Measurements from ENCODE around the gene BLM. TPM values are rescaled to one million over a fixed set of nuclear protein-coding genes. Genes with fewer than 3 reads are reported as not detected.

The BLM gene
- total and polyA plus RNA-seq, 2 of the 13 experiments (the other 11 are each of a cell fraction or from before 2014, with no cell fraction given) = 5.1 to 11.8 TPM

GRCh38 chr15:90686435-90687218 is 30.5 kb upstream of the BLM start:
- ATAC-seq (no peak), DNase-seq (ENCODE audit: low spot score) (no peak), FAIRE-seq (no peak)
- Histone ChIP-seq H3K27me3 (ENCODE audit: control insufficient read depth in 1 of 2, insufficient read depth in 2 of 2, low read length in 2 of 2) (no peaks in the 10 kb centered on the region; a peak in 1 of 5 replicates), H3K27ac (ENCODE audit: extremely low read length, insufficient read depth, low read length) (no peak overlapping the region), H3K4me3 (replicated peaks in 1 of 3; ENCODE audit: insufficient read depth in 1 of 3, low read depth in 2 of 3, low read length in 3 of 3) (no peak overlapping the region), H3K79me2 (ENCODE audit: insufficient read depth, low read length) (no peaks in the 10 kb centered on the region), H3K9me3 (ENCODE audit: low read length) (no peaks in the 10 kb centered on the region), H2AFZ (ENCODE audit: low read length) (no peak overlapping the region), H4K20me1 (ENCODE audit: insufficient read depth, low read length) (no peaks in the 10 kb centered on the region), H3K4me1 (ENCODE audit: insufficient read depth, low read length) (no peaks in the 10 kb centered on the region), H3K36me3 (replicated peaks in 1 of 2; ENCODE audit: control insufficient read depth in 1 of 2, insufficient read depth in 2 of 2, low read length in 2 of 2) (no peaks in the 10 kb centered on the region), H3K4me2 (ENCODE audit: low read depth, low read length) (no peak overlapping the region), H3K9ac (ENCODE audit: insufficient read depth, low read depth, low read length) (no peak overlapping the region)
- intact Hi-C loops (cut with micrococcal nuclease; ENCODE audit: unreplicated experiment) (no loop called here), in situ Hi-C loops (cut with HindIII; ENCODE audit: extremely low pct_ligation_motif_present, low pct_unique_long_range_greater_than_20kb) (no loop called here)
- ChIA-PET POLR2A (no interaction called here), CTCF (ENCODE audit: low intra/inter-chr PET ratio, low total read pairs) (no interaction called here)
- 47% methylated on average over 3 of the region's 3 CpGs for WGBS (ENCODE audit: low lambda C conversion rate)
- BruUV-seq (replicated peaks) = no TSS peak
- TF ChIP-seq KDM6A (CRISPR knock-in tag; IDR thresholded peaks at IDR 0.05; ENCODE audit: low read depth) (no peak), SRY (CRISPR knock-in tag; IDR thresholded peaks at IDR 0.05) (no peak), HNRNPL (IDR thresholded peaks at IDR 0.05; ENCODE audit: low read depth, low read length) (no peak), ZNF432 (CRISPR knock-in tag; IDR thresholded peaks at IDR 0.05; ENCODE audit: borderline replicate concordance) (no peak), TCF12 (IDR thresholded peaks at IDR 0.05) (no peak), TCF12 (CRISPR knock-in tag; IDR thresholded peaks at IDR 0.05) (no peak), ZNF44 (CRISPR knock-in tag; IDR thresholded peaks at IDR 0.05) (no peak), ZBTB26 (CRISPR knock-in tag; IDR thresholded peaks at IDR 0.05; ENCODE audit: borderline replicate concordance) (no peak), ZNF234 (CRISPR knock-in tag; conservative IDR thresholded peaks at IDR 0.05) (no peak), GLMP (CRISPR knock-in tag; IDR thresholded peaks at IDR 0.05; ENCODE audit: borderline replicate concordance) (no peak), ZNF570 (CRISPR knock-in tag; IDR thresholded peaks at IDR 0.05; ENCODE audit: borderline replicate concordance) (no peak), AHDC1 (CRISPR knock-in tag; IDR thresholded peaks at IDR 0.05; ENCODE audit: borderline replicate concordance) (no peak), ZNF773 (CRISPR knock-in tag; IDR thresholded peaks at IDR 0.05; ENCODE audit: borderline replicate concordance) (no peak), ZNF546 (CRISPR knock-in tag; conservative IDR thresholded peaks at IDR 0.05) (no peak), PCBP1 (IDR thresholded peaks at IDR 0.05; ENCODE audit: borderline replicate concordance, low read depth, low read length) (no peak), IRX3 (CRISPR knock-in tag; IDR thresholded peaks at IDR 0.05; ENCODE audit: borderline replicate concordance, low read depth) (no peak), ZNF468 (CRISPR knock-in tag; IDR thresholded peaks at IDR 0.05) (no peak)

All from HepG2 (cell line).